ENCODE results near the gene RCC2. TPM values are rescaled to one million over a fixed set of nuclear protein-coding genes. Genes with fewer than 3 reads are reported as not detected.

The RCC2 gene
- total and polyA plus RNA-seq, 2 donors (not counting 1 experiment from before 2014, with no cell fraction given), result 21.5 to 23.6 TPM

GRCh38 chr1:17363351-17363750 lies 76.1 kb downstream of the RCC2 start:
- no peak overlapping the region for H3K27ac ChIP-seq (ENCODE audit: insufficient read depth, low read length)
- H3K4me1 ChIP-seq (ENCODE audit: control insufficient read depth, extremely low read depth, insufficient read depth, low read length), result no peaks in the 10 kb centered on the region
- no peak overlapping the region for H3K4me3 ChIP-seq (replicated peaks in 1 of 4; ENCODE audit: control extremely low read depth in 1 of 4, insufficient read depth in 1 of 4, low read depth in 3 of 4, low read length in 4 of 4)
- no peak for DNase-seq (ENCODE audit: low read depth in 2 of 2)
- H3K4me2 ChIP-seq (ENCODE audit: extremely low read depth, insufficient read depth, low read length), result no peak overlapping the region
- TF ChIP-seq EZH2 (IDR thresholded peaks at IDR 0.05; ENCODE audit: low read length, missing control alignments) (no peak), CTCF (conservative IDR thresholded peaks at IDR 0.05 in 1 of 2, IDR thresholded peaks at IDR 0.05 in 1 of 2; ENCODE audit: low read depth in 1 of 2, low read length in 2 of 2) (no peak)
- H2AFZ ChIP-seq (ENCODE audit: low read length), result no peak overlapping the region
- H3K9ac ChIP-seq (ENCODE audit: insufficient read depth, low read length), result no peak overlapping the region
- H3K79me2 ChIP-seq (ENCODE audit: control insufficient read depth, insufficient read depth, low read length), result no peaks in the 10 kb centered on the region
- H3K36me3 ChIP-seq (ENCODE audit: control insufficient read depth, insufficient read depth, low read length), result no peaks in the 10 kb centered on the region
- H3K9me3 ChIP-seq (ENCODE audit: control insufficient read depth, insufficient read depth, low read depth, low read length), result no peaks in the 10 kb centered on the region
- H4K20me1 ChIP-seq (ENCODE audit: control insufficient read depth, extremely low read depth, insufficient read depth, low read length), result no peaks in the 10 kb centered on the region
- H3K27me3 ChIP-seq (ENCODE audit: control insufficient read depth, insufficient read depth, low read length), result no peaks in the 10 kb centered on the region

- no peak for DNase-seq (ENCODE audit: low read depth in 2 of 2)
- H3K9me3 ChIP-seq (ENCODE audit: control insufficient read depth, insufficient read depth, low read depth, low read length), result no peaks in the 10 kb centered on the region
- no peak overlapping the region for H3K9ac ChIP-seq (ENCODE audit: insufficient read depth, low read length)
- no peak overlapping the region for H3K4me2 ChIP-seq (ENCODE audit: extremely low read depth, insufficient read depth, low read length)
- H3K27ac ChIP-seq (ENCODE audit: insufficient read depth, low read length), result no peak overlapping the region
- H3K79me2 ChIP-seq (ENCODE audit: control insufficient read depth, insufficient read depth, low read length), result no peaks in the 10 kb centered on the region
- no peaks in the 10 kb centered on the region for H3K36me3 ChIP-seq (ENCODE audit: control insufficient read depth, insufficient read depth, low read length)
- H2AFZ ChIP-seq (ENCODE audit: low read length), result no peak overlapping the region
- TF ChIP-seq EZH2 (IDR thresholded peaks at IDR 0.05; ENCODE audit: low read length, missing control alignments) (no peak), CTCF (conservative IDR thresholded peaks at IDR 0.05 in 1 of 2, IDR thresholded peaks at IDR 0.05 in 1 of 2; ENCODE audit: low read depth in 1 of 2, low read length in 2 of 2) (no peak)
- H3K4me1 ChIP-seq (ENCODE audit: control insufficient read depth, extremely low read depth, insufficient read depth, low read length), result no peaks in the 10 kb centered on the region
- H4K20me1 ChIP-seq (ENCODE audit: control insufficient read depth, extremely low read depth, insufficient read depth, low read length), result no peaks in the 10 kb centered on the region
- H3K27me3 ChIP-seq (ENCODE audit: control insufficient read depth, insufficient read depth, low read length), result no peaks in the 10 kb centered on the region
- H3K4me3 ChIP-seq (replicated peaks in 1 of 4; ENCODE audit: control extremely low read depth in 1 of 4, insufficient read depth in 1 of 4, low read depth in 3 of 4, low read length in 4 of 4), result no peak overlapping the region
Observed at GRCh38 chr1:17361687-17362086, 77.8 kb downstream of the RCC2 start.

- DNase-seq (ENCODE audit: low read depth in 2 of 2), result no peak
- no peaks in the 10 kb centered on the region for H3K36me3 ChIP-seq (ENCODE audit: control insufficient read depth, insufficient read depth, low read length)
Observed at GRCh38 chr1:17360272-17360956, 79.1 kb downstream of the RCC2 start.

More at GRCh38 chr1:17360272-17360956, 79.1 kb downstream of the RCC2 start:
- no peaks in the 10 kb centered on the region for H4K20me1 ChIP-seq (ENCODE audit: control insufficient read depth, extremely low read depth, insufficient read depth, low read length)
- no peak overlapping the region for H3K4me3 ChIP-seq (replicated peaks in 1 of 4; ENCODE audit: control extremely low read depth in 1 of 4, insufficient read depth in 1 of 4, low read depth in 3 of 4, low read length in 4 of 4)
- H3K9me3 ChIP-seq (ENCODE audit: control insufficient read depth, insufficient read depth, low read depth, low read length), result no peaks in the 10 kb centered on the region
- TF ChIP-seq CTCF (conservative IDR thresholded peaks at IDR 0.05 in 1 of 2, IDR thresholded peaks at IDR 0.05 in 1 of 2; ENCODE audit: low read depth in 1 of 2, low read length in 2 of 2), result no peak
- TF ChIP-seq EZH2 (IDR thresholded peaks at IDR 0.05; ENCODE audit: low read length, missing control alignments), result no peak
- no peak overlapping the region for H3K9ac ChIP-seq (ENCODE audit: insufficient read depth, low read length)
- no peak overlapping the region for H2AFZ ChIP-seq (ENCODE audit: low read length)
- H3K4me1 ChIP-seq (ENCODE audit: control insufficient read depth, extremely low read depth, insufficient read depth, low read length), result no peaks in the 10 kb centered on the region
- H3K27me3 ChIP-seq (ENCODE audit: control insufficient read depth, insufficient read depth, low read length), result no peaks in the 10 kb centered on the region
- H3K27ac ChIP-seq (ENCODE audit: insufficient read depth, low read length), result no peak overlapping the region
- no peak overlapping the region for H3K4me2 ChIP-seq (ENCODE audit: extremely low read depth, insufficient read depth, low read length)
- no peaks in the 10 kb centered on the region for H3K79me2 ChIP-seq (ENCODE audit: control insufficient read depth, insufficient read depth, low read length)
